HFFc6 (cell line): ENCODE results near the gene MAD1L1. TPM values are rescaled to one million over a fixed set of nuclear protein-coding genes. Genes with fewer than 3 reads are reported as not detected.

Source experiments
- DNase-seq: peaks from one replicate; pipeline ENCODE4 v3.0.0-alpha.2; 2018
- H3K27ac Mint-ChIP-seq: 2 replicates; pipeline ENCODE4 v1.8.0; 2020; ENCODE audit warnings: mild to moderate bottlenecking, mixed read lengths
- H3K27me3 Mint-ChIP-seq: 2 replicates; pipeline ENCODE4 v1.8.0; 2021; ENCODE audit warnings: mild to moderate bottlenecking, moderate library complexity, mixed read lengths; ENCODE audit not compliant: insufficient read depth
- H3K36me3 Mint-ChIP-seq: 2 replicates; pipeline ENCODE4 v1.8.0; 2021; ENCODE audit warnings: low read depth, mixed read lengths
- H3K4me1 Mint-ChIP-seq: 2 replicates; pipeline ENCODE4 v1.8.0; 2020; ENCODE audit warnings: low read depth, mixed read lengths
- H3K4me3 Mint-ChIP-seq: 2 replicates; pipeline ENCODE4 v1.8.0; 2020; ENCODE audit warnings: mild to moderate bottlenecking, moderate library complexity, mixed read lengths
- H3K9me3 Mint-ChIP-seq: 2 replicates; pipeline ENCODE4 v1.8.0; 2020; ENCODE audit warnings: mild to moderate bottlenecking, mixed read lengths
- CTCF ChIP-seq: fragments of 200-600 bp; sonication (generic); IDR thresholded peaks from 2 replicates; pipeline ENCODE4 v1.5.0; 2021; ENCODE audit warnings: antibody characterized with exemption, mild to moderate bottlenecking
- total RNA-seq, 6 experiments: library from RNA; stranded (reverse); fragmentation: NEBNext Ultra II Directional; extraction: Animal tissue kit (Norgen Biotek cat#: 25700); gene quantifications; 2 replicates in 1 of 6; 3 replicates in 5 of 6; pipeline ENCODE4 v1.2.3, GENCODE V29; 2021

The MAD1L1 gene
- total RNA-seq, 6 experiments from 2014 or later, result 34.6 to 44.8 (median 40.2) TPM

DNA sequence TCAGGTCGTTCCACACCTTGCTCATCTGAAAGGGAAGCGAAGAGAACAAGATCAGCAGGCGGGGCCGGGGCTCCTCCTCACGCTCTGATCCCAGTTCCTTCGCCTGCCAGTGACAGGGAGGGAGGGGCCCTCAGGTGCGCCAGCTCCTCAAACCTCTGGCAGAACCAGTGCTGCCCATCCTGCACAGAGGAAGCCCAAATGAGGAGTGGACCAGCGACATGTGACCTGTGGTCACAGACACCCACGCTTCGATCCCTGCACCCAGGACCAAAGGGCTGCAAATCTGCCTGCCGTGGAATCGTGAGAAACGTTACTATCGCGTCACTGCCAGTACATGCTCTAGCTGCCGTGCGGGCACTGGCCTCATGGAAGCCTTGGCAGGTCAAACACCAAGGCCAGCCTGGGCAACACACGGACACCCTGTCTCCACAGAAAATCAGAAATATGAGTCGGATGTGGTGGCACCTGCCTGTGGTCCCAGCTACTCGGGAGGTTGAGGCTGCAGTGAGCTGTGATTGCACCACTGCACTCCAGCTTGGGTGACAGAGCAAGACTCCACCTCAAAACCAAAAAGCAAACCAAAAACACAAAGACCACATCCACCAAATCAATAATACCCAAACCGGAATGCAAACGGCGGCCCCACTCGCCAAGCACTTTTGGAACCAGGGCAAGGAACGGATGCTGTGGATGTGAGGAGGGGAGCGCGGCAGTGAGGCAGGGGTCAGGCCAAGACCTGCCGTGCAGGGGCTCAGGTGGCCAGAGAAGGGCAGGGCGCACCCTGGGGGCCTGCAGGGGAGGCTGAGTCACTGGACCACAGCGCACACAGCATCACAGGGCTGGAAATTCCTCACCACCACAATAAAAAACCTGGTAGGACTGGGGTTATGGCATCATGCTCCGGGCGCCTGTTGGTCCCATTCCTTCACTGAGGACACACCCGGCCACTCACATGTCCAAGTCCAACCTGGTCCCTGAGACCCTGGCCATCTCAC lies 22.7 kb upstream of the MAD1L1 start:
- H3K27ac Mint-ChIP-seq, result no peak overlapping the region
- H3K9me3 Mint-ChIP-seq, result no peaks in the 10 kb centered on the region
- H3K27me3 Mint-ChIP-seq, result no peaks in the 10 kb centered on the region
- no peak for TF ChIP-seq CTCF
- DNase-seq, result no peak
- no peaks in the 10 kb centered on the region for H3K4me1 Mint-ChIP-seq
- H3K4me3 Mint-ChIP-seq, result no peak overlapping the region
- peaks cover 8% of the 10 kb centered on the region; the same call in 1 of the 2 replicates for H3K36me3 Mint-ChIP-seq

- no peak for TF ChIP-seq CTCF
- no peak for DNase-seq
- Mint-ChIP-seq H3K4me3 (no peak overlapping the region; the same call in 1 of the 2 replicates), H3K4me1 (peaks cover 6% of the 10 kb centered on the region), H3K27me3 (no peaks in the 10 kb centered on the region), H3K27ac (no peak overlapping the region), H3K9me3 (no peaks in the 10 kb centered on the region), H3K36me3 (peaks cover 6% of the 10 kb centered on the region; the same call in 1 of the 2 replicates)
Measured at GRCh38 chr7:2254429-2255144, 21.8 kb upstream of the MAD1L1 start.

- H3K36me3 Mint-ChIP-seq, result peaks cover 12% of the 10 kb centered on the region; the same call in 1 of the 2 replicates
Measured at GRCh38 chr7:2253525-2254244, 20.9 kb upstream of the MAD1L1 start.

DNA sequence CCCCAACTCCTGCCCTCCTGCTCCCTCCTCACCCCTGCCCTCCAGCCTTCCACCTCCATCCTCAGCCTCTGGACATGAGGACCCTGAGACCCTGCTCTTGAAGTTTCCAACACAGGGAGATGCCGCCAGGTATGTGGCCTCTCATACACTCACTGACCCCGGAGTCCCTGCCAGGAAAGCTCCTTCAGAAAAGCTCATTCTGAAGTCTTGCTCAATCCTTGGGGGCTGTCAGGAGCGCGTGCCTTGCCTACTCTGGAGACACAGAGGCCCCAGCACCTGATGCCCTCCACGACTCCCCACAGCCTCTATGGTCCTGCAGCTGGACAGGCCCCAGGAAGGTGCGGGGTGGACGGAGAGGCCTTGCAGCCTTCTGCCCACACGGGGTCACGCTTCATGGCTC lies 20.3 kb upstream of the MAD1L1 start:
- H3K4me3 Mint-ChIP-seq, result no peak overlapping the region
- H3K27ac Mint-ChIP-seq, result no peak overlapping the region
- peaks cover 2% of the 10 kb centered on the region; the same call in 1 of the 2 replicates for H3K27me3 Mint-ChIP-seq
- no peaks in the 10 kb centered on the region for H3K9me3 Mint-ChIP-seq
- DNase-seq, result no peak
- H3K4me1 Mint-ChIP-seq, result peaks cover 22% of the 10 kb centered on the region
- no peak for TF ChIP-seq CTCF
- H3K36me3 Mint-ChIP-seq, result peaks cover 12% of the 10 kb centered on the region; the same call in 1 of the 2 replicates

More at GRCh38 chr7:2253525-2254244, 20.9 kb upstream of the MAD1L1 start:
- H3K27me3 Mint-ChIP-seq, result peaks cover 2% of the 10 kb centered on the region; the same call in 1 of the 2 replicates
- no peak overlapping the region for H3K4me3 Mint-ChIP-seq
- no peak overlapping the region for H3K27ac Mint-ChIP-seq
- H3K9me3 Mint-ChIP-seq, result no peaks in the 10 kb centered on the region
- H3K4me1 Mint-ChIP-seq, result peaks cover 15% of the 10 kb centered on the region
- no peak for DNase-seq
- no peak for TF ChIP-seq CTCF
